ENCODE data around the gene OTC. TPM values are rescaled to one million over a fixed set of nuclear protein-coding genes. Genes with fewer than 3 reads are reported as not detected.

The OTC gene
- total RNA-seq = 1 to 10 TPM; 1.8 to 3.6 TPM

GRCh38 chrX:38352362-38352761 is at the start of gene OTC:
TSS of gene OTC (plus strand) at chrX:38352604. CDS start at chrX:38352697, 93 bp downstream.
- intact Hi-C loops (cut with DNase I) = no loop called here
- peak; percentile 42 for ATAC-seq
- Histone ChIP-seq H3K4me3 (no peak within 1 kb of the TSS), H3K27me3 (no peaks in the 10 kb centered on the region), H3K9me3 (no peaks in the 10 kb centered on the region), H3K36me3 (replicated peaks in 1 of 2; ENCODE audit: insufficient read depth in 1 of 2, low read depth in 2 of 2) (no peaks in the 10 kb centered on the region), H3K4me1 (no peaks in the 10 kb centered on the region), H3K27ac (peak within 1 kb of the TSS in 1 of 4 donors; percentile 34)
- TF ChIP-seq, protein P1, sequence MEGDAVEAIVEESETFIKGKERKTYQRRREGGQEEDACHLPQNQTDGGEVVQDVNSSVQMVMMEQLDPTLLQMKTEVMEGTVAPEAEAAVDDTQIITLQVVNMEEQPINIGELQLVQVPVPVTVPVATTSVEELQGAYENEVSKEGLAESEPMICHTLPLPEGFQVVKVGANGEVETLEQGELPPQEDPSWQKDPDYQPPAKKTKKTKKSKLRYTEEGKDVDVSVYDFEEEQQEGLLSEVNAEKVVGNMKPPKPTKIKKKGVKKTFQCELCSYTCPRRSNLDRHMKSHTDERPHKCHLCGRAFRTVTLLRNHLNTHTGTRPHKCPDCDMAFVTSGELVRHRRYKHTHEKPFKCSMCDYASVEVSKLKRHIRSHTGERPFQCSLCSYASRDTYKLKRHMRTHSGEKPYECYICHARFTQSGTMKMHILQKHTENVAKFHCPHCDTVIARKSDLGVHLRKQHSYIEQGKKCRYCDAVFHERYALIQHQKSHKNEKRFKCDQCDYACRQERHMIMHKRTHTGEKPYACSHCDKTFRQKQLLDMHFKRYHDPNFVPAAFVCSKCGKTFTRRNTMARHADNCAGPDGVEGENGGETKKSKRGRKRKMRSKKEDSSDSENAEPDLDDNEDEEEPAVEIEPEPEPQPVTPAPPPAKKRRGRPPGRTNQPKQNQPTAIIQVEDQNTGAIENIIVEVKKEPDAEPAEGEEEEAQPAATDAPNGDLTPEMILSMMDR (IDR thresholded peaks at IDR 0.05) = no peak
- no peak for TF ChIP-seq POLR2A (IDR thresholded peaks at IDR 0.05)
- 22 to 30% methylated on average over 4 of the region's 4 CpGs for WGBS, 2 donors
- DNase-seq = no peak

- Histone ChIP-seq H3K36me3 (replicated peaks in 1 of 2; ENCODE audit: insufficient read depth in 1 of 2, low read depth in 2 of 2) (no peaks in the 10 kb centered on the region), H3K9me3 (no peaks in the 10 kb centered on the region), H3K27me3 (no peaks in the 10 kb centered on the region), H3K4me3 (no peak overlapping the region), H3K4me1 (no peaks in the 10 kb centered on the region), H3K27ac (no peak overlapping the region)
- whole genome bisulfite sequencing, 2 donors = 45 to 47% methylated on average over 4 of the region's 4 CpGs
- ATAC-seq = no peak
- intact Hi-C loops (cut with DNase I) = no loop called here
- DNase-seq = no peak
- no peak for TF ChIP-seq POLR2A (IDR thresholded peaks at IDR 0.05)
- TF ChIP-seq, protein P1 (IDR thresholded peaks at IDR 0.05) = peak in 3 of 7 experiments; percentile 9 to 21 (median 12)
Observed at GRCh38 chrX:38304010-38304409, 48.4 kb upstream of the OTC start.

GRCh38 chrX:38305971-38306370 is 46.4 kb upstream of the OTC start:
- intact Hi-C loops (cut with DNase I) = no loop called here
- Histone ChIP-seq H3K36me3 (replicated peaks in 1 of 2; ENCODE audit: insufficient read depth in 1 of 2, low read depth in 2 of 2) (no peaks in the 10 kb centered on the region), H3K4me3 (no peak overlapping the region), H3K27me3 (no peaks in the 10 kb centered on the region), H3K27ac (no peak overlapping the region), H3K4me1 (no peaks in the 10 kb centered on the region), H3K9me3 (no peaks in the 10 kb centered on the region)
- TF ChIP-seq, protein P1 (IDR thresholded peaks at IDR 0.05) = no peak
- TF ChIP-seq POLR2A (IDR thresholded peaks at IDR 0.05) = no peak
- 75 to 92% methylated on average over 3 of the region's 3 CpGs for WGBS, 2 donors
- ATAC-seq (no peak), DNase-seq (no peak)

GRCh38 chrX:38311743-38312142 is 40.7 kb upstream of the OTC start:
- Histone ChIP-seq H3K4me3 (no peak overlapping the region), H3K36me3 (replicated peaks in 1 of 2; ENCODE audit: insufficient read depth in 1 of 2, low read depth in 2 of 2) (no peaks in the 10 kb centered on the region), H3K27me3 (no peaks in the 10 kb centered on the region), H3K9me3 (no peaks in the 10 kb centered on the region), H3K4me1 (no peaks in the 10 kb centered on the region), H3K27ac (no peak overlapping the region)
- WGBS, 2 donors = 59 to 74% methylated on average over 2 of the region's 2 CpGs
- ATAC-seq (no peak), DNase-seq (no peak)
- TF ChIP-seq, protein P1 (IDR thresholded peaks at IDR 0.05) = no peak
- TF ChIP-seq POLR2A (IDR thresholded peaks at IDR 0.05) = no peak
- intact Hi-C loops (cut with DNase I) = no loop called here

DNA sequence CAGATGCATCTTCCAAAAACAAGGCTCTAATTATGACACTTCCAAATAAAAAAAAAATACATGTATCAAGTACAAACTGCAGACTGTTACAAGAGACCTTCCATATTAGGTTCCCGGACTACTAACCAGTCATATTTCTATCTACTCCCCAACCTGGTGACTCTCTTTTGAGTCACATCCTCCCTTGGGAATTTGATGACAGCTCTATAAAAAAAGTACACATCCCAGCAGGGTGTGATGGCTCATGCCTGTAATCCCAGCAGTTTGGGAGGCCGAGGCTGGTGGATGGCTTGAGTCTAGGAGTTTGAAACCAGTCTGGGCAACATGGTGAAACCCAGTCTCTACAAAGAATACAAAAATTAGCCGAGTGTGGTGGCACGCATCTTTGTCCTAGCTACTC is 40.0 kb upstream of the OTC start:
- no peak for DNase-seq
- intact Hi-C loops (cut with DNase I) = no loop called here

More for the DNA sequence above, 40.0 kb upstream of the OTC start:
- Histone ChIP-seq H3K4me3 (no peak overlapping the region), H3K4me1 (no peaks in the 10 kb centered on the region), H3K27me3 (no peaks in the 10 kb centered on the region), H3K9me3 (no peaks in the 10 kb centered on the region), H3K27ac (no peak overlapping the region), H3K36me3 (replicated peaks in 1 of 2; ENCODE audit: insufficient read depth in 1 of 2, low read depth in 2 of 2) (no peaks in the 10 kb centered on the region)
- ATAC-seq = no peak
- TF ChIP-seq, protein P1 (IDR thresholded peaks at IDR 0.05) = no peak
- no peak for TF ChIP-seq POLR2A (IDR thresholded peaks at IDR 0.05)
- 86 to 93% methylated on average over 1 to 4 of the region's 4 CpGs for WGBS, 2 donors

Data from body of pancreas (tissue), 4 donors.